IMR-90 (cell line): Measurements from ENCODE around the gene LHPP. TPM values are rescaled to one million over a fixed set of nuclear protein-coding genes. Genes with fewer than 3 reads are reported as not detected.

Experiments used
- ATAC-seq: fragments of 200-7000 bp; cut with Tn5 transposase; 2 replicates; pipeline ENCODE4 v1.9.1; 2020; ENCODE audit warnings: low read depth, mild to moderate bottlenecking, moderate library complexity
- BruUV-seq: library from RNA; stranded (reverse); fragments of 400-500 nt; replicated peaks from 2 replicates; lab custom pipeline; 2021; lab: Mats Ljungman, UMichigan
- CTCF ChIA-PET: fragments of 300-600 bp; formaldehyde crosslinking; extraction: SDS; loops from one replicate; lab custom pipeline; 2021; ENCODE audit warnings: antibody characterized with exemption; lab: Yijun Ruan, JAX
- POLR2A ChIA-PET: fragments of 300-600 bp; sonication (Branson Sonifier 250); formaldehyde crosslinking; loops from one replicate; lab custom pipeline; 2022; ENCODE audit warnings: antibody characterized with exemption; ENCODE audit not compliant: unreplicated experiment; lab: Charles Lee
- DNase-seq: peaks from one replicate; pipeline ENCODE4 v3.0.0; 2013
- H2AFZ ChIP-seq: replicated peaks from 2 replicates; pipeline ENCODE3; 2013; ENCODE audit warnings: low read length, mild to moderate bottlenecking; ENCODE audit not compliant: poor library complexity
- H2AK5ac ChIP-seq: 2 replicates; pipeline ENCODE4 v1.6.1; 2013; ENCODE audit warnings: low read depth, low read length, inconsistent platforms
- H2AK9ac ChIP-seq: replicated peaks from 2 replicates; pipeline ENCODE3; 2013; ENCODE audit warnings: mild to moderate bottlenecking, low read depth, low read length, moderate library complexity; ENCODE audit not compliant: poor library complexity
- H2BK120ac ChIP-seq: 2 replicates; pipeline ENCODE4 v1.6.1; 2013; ENCODE audit warnings: low read depth, low read length, inconsistent platforms
- H2BK15ac ChIP-seq: 3 replicates; pipeline ENCODE4 v1.6.1; 2013; ENCODE audit warnings: low read depth, low read length, inconsistent platforms
- H2BK20ac ChIP-seq: 2 replicates; pipeline ENCODE4 v1.6.1; 2013; ENCODE audit warnings: low read depth, mild to moderate bottlenecking, inconsistent platforms, low read length, moderate library complexity
- H2BK5ac ChIP-seq: 2 replicates; pipeline ENCODE4 v1.6.1; 2013; ENCODE audit warnings: mild to moderate bottlenecking, low read depth, low read length, inconsistent platforms; ENCODE audit not compliant: poor library complexity, severe bottlenecking
- H3K14ac ChIP-seq: replicated peaks from 2 replicates; pipeline ENCODE4 v1.6.1; 2013; ENCODE audit warnings: low read depth, low read length, inconsistent platforms
- H3K18ac ChIP-seq: 2 replicates; pipeline ENCODE4 v1.6.1; 2013; ENCODE audit warnings: low read depth, low read length, control low read depth
- H3K23ac ChIP-seq: 2 replicates; pipeline ENCODE4 v1.6.1; 2013; ENCODE audit warnings: low read depth, low read length, inconsistent platforms
- H3K27ac ChIP-seq: 2 replicates; pipeline ENCODE4 v1.5.1; 2013; ENCODE audit warnings: mild to moderate bottlenecking, control low read depth, low read length; ENCODE audit not compliant: insufficient read depth
- H3K27me3 ChIP-seq: 2 replicates; pipeline ENCODE4 v1.6.1; 2013; ENCODE audit warnings: low read length; ENCODE audit not compliant: control insufficient read depth, insufficient read depth
- H3K36me3 ChIP-seq: 2 replicates; pipeline ENCODE4 v1.6.1; 2013; ENCODE audit warnings: low read length, mixed read lengths; ENCODE audit not compliant: control insufficient read depth, insufficient read depth
- H3K4ac ChIP-seq: 2 replicates; pipeline ENCODE4 v1.6.1; 2013; ENCODE audit warnings: low read depth, low read length, inconsistent platforms
- H3K4me1 ChIP-seq: 2 replicates; pipeline ENCODE4 v1.6.1; 2013; ENCODE audit warnings: low read length, mixed read lengths; ENCODE audit not compliant: control insufficient read depth, insufficient read depth
- H3K4me2 ChIP-seq: 2 replicates; pipeline ENCODE4 v1.6.1; 2013; ENCODE audit warnings: low read depth, mild to moderate bottlenecking, control low read depth, low read length, moderate library complexity
- H3K4me3 ChIP-seq: 2 replicates; pipeline ENCODE4 v1.5.1; 2013; ENCODE audit warnings: low read depth, mild to moderate bottlenecking, control low read depth, low read length, moderate library complexity; ENCODE audit not compliant: insufficient read depth
- H3K56ac ChIP-seq: 2 replicates; pipeline ENCODE4 v1.6.1; 2013; ENCODE audit warnings: low read length, inconsistent platforms; ENCODE audit not compliant: insufficient read depth; ENCODE audit errors: extremely low read depth
- H3K79me1 ChIP-seq, 2 experiments: 2 replicates each; pipeline ENCODE4 v1.6.1; 2013; ENCODE audit warnings: low read length in 2 of 2, inconsistent platforms in 1 of 2, low read depth in 1 of 2
- H3K9ac ChIP-seq: 2 replicates; pipeline ENCODE4 v1.6.1; 2013; ENCODE audit warnings: low read depth, low read length, control low read depth
- H3K9me1 ChIP-seq: 2 replicates; pipeline ENCODE4 v1.6.1; 2013; ENCODE audit warnings: low read length, inconsistent platforms; ENCODE audit not compliant: insufficient read depth
- H3K9me3 ChIP-seq: 2 replicates; pipeline ENCODE4 v1.6.1; 2013; ENCODE audit warnings: low read length; ENCODE audit not compliant: control insufficient read depth, insufficient read depth
- H4K20me1 ChIP-seq: 2 replicates; pipeline ENCODE4 v1.6.1; 2013; ENCODE audit warnings: low read length, inconsistent platforms; ENCODE audit not compliant: insufficient read depth
- H4K5ac ChIP-seq: 2 replicates; pipeline ENCODE4 v1.6.1; 2013; ENCODE audit warnings: mild to moderate bottlenecking, low read depth, low read length, control low read depth
- H4K8ac ChIP-seq, 2 experiments: 2 replicates each; pipeline ENCODE4 v1.6.1; 2013; ENCODE audit warnings: low read depth in 2 of 2, low read length in 2 of 2, control low read depth in 1 of 2, inconsistent platforms in 1 of 2
- H4K91ac ChIP-seq: 2 replicates; pipeline ENCODE4 v1.6.1; 2013; ENCODE audit warnings: low read depth, low read length, inconsistent platforms; ENCODE audit not compliant: insufficient read depth
- FOS ChIP-seq: fragments of 150-350 bp; IDR thresholded peaks from 2 replicates; pipeline ENCODE4 v1.6.1; 2016; ENCODE audit warnings: low read depth, low read length
- RAD21 ChIP-seq: IDR thresholded peaks from 2 replicates; pipeline ENCODE4 v1.6.1; 2012; ENCODE audit warnings: low read length, improper control_type of control experiment
- WGBS, 2 experiments: methylation state at CpG; one replicate each; pipeline versions ENCODE4 v1.1.5 to v1.1.7; 2013; ENCODE audit warnings: missing lambda C conversion rate in 2 of 2; ENCODE audit not compliant: insufficient read length in 1 of 2; ENCODE audit errors: extremely low coverage in 2 of 2; 5-methylcytosine and 5-hydroxymethylcytosine counted together
- dilution Hi-C: fragments of 300-500 bp; cut with HindIII; formaldehyde crosslinking; loops from one replicate; pipeline ENCODE4 v1.14.3; 2018; ENCODE audit warnings: low sequenced_read_pairs; ENCODE audit not compliant: unreplicated experiment
- in situ Hi-C: fragments of 300-500 bp; cut with MboI; formaldehyde crosslinking; loops from 3 replicates; pipeline ENCODE4 v1.14.3; 2019; ENCODE audit warnings: low sequenced_read_pairs, inconsistent platforms, mixed read lengths
- intact Hi-C: fragments of 100-400 bp; cut with micrococcal nuclease; formaldehyde crosslinking; loops from 2 replicates; pipeline ENCODE4 v1.10.0; 2022
- polyA plus RNA-seq, 3 experiments: library from polyadenylated mRNA; depleted of rRNA; stranded (reverse); fragments of >200 nt; gene quantifications; 2 replicates each; pipeline ENCODE4 v1.2.3, GENCODE V29; 2012; ENCODE audit warnings: low replicate concordance in 1 of 3
- total RNA-seq: library from RNA; depleted of rRNA; stranded (reverse); fragments of >200 nt; gene quantifications from 2 replicates; pipeline ENCODE4 v1.2.3, GENCODE V29; 2012

LHPP gene
- total and polyA plus RNA-seq, 2 of the 4 experiments (the other 2 are of a cell fraction), result 2.7 to 8.3 TPM

DNA sequence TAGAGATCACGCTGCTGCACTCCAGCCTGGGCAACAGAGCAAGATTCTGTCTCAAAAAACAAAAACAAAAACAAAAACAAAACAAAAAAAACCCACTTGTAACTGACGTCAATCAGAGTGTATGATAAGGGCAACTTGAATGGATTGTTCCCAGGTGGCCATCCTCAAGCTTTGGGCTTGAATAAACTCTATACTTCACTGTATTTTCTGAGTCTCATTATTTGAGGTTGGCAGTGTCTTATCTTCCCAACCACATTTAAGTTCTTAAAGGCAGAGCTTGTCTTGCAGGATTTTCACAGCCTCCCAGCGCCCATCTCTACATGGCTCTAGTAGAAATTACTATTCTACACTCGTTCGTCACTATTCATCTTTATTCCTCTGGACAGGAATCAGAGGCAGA lies 37.8 kb upstream of the LHPP start:
- Histone ChIP-seq H3K14ac (no peak overlapping the region), H3K36me3 (no peaks in the 10 kb centered on the region), H3K27me3 (peaks cover 21% of the 10 kb centered on the region), H3K4ac (no peak overlapping the region), H3K4me2 (no peak overlapping the region), H4K91ac (no peak overlapping the region), H3K56ac (no peak overlapping the region), H4K5ac (no peak overlapping the region), H2AK5ac (no peak overlapping the region), H3K79me1 (no peaks in the 10 kb centered on the region), H3K9me3 (no peaks in the 10 kb centered on the region), H2AFZ (no peak overlapping the region), H2AK9ac (no peak overlapping the region), H2BK15ac (no peak overlapping the region), H3K27ac (no peak overlapping the region), H4K8ac (no peak overlapping the region), H3K9me1 (no peaks in the 10 kb centered on the region; the same call in 1 of the 2 replicates), H3K9ac (no peak overlapping the region), H3K4me3 (no peak overlapping the region), H2BK120ac (no peak overlapping the region), H3K4me1 (no peaks in the 10 kb centered on the region), H3K23ac (no peak overlapping the region), H2BK20ac (no peak overlapping the region), H4K20me1 (no peaks in the 10 kb centered on the region), H2BK5ac (no peak overlapping the region), H3K18ac (no peak overlapping the region)
- dilution Hi-C loops (no loop called here), in situ Hi-C loops (no loop called here), intact Hi-C loops (no loop called here)
- BruUV-seq, result no TSS peak
- ChIA-PET CTCF (no interaction called here), POLR2A (no interaction called here)
- DNase-seq, result no peak
- TF ChIP-seq FOS (no peak), RAD21 (no peak)
- no CpG with 5 or more reads among the region's 5 CpGs for WGBS, 2 experiments
- no peak for ATAC-seq
